GM12801 (cell line): ENCODE data around the gene CCR8.

ENCODE experiments used
- TF ChIP-seq, protein P1 (sequence below): IDR thresholded peaks from one replicate; pipeline ENCODE4 v1.5.1; 2011; ENCODE audit warnings: control low read depth; ENCODE audit not compliant: insufficient read length; ENCODE audit errors: extremely low read depth

CCR8 gene

DNA sequence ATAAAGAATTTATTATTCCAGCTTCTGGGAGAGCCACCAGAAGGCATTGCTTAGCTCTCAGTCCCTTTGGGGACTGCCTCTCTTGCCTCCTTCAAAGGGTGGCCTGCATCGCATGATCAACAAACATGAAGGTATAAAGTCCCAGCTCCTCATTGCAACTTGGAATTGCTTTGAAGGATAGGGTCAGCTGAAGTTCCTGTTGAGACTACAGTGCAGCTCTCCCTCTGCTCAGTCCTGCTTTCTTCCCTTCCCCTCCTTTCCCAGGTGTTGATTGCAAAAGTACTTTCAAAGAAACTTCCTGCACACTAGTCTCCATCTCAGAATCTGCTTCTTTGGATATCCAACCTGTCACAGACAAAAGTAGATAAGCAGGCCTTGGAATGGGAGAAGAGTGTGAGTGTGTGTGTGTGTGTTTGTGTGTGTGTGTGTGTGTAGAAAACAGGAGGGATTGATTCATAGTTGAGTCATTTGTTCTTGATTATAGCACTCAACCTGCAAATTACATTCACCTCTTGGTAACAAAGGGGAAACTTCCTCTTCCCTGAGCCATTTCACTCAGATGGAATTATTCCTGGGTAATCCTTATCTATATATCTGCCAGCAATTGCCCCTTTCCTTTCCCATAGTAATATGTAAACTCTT, 13.7 kb downstream of the CCR8 start:
- TF ChIP-seq, protein P1, sequence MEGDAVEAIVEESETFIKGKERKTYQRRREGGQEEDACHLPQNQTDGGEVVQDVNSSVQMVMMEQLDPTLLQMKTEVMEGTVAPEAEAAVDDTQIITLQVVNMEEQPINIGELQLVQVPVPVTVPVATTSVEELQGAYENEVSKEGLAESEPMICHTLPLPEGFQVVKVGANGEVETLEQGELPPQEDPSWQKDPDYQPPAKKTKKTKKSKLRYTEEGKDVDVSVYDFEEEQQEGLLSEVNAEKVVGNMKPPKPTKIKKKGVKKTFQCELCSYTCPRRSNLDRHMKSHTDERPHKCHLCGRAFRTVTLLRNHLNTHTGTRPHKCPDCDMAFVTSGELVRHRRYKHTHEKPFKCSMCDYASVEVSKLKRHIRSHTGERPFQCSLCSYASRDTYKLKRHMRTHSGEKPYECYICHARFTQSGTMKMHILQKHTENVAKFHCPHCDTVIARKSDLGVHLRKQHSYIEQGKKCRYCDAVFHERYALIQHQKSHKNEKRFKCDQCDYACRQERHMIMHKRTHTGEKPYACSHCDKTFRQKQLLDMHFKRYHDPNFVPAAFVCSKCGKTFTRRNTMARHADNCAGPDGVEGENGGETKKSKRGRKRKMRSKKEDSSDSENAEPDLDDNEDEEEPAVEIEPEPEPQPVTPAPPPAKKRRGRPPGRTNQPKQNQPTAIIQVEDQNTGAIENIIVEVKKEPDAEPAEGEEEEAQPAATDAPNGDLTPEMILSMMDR = no peak

DNA sequence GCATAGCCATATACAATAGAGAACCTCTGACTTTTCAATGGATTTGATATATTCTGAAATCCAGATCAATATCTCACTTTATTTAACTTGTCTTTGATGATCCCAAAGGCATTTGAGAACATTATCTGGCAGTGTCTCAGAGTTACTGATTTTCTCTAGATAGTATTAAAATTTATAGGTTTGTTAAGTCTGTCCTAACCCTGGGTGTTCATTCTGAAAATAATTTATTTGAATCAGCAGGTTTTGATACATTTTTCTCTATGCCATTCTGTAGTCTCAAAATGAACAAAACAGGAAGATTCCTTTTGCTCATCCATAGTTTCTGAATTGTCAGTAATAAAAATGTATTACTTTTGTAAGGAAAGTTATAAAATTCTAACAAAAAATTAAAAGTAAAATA, 14.3 kb downstream of the CCR8 start:
- TF ChIP-seq, protein P1 = no peak

DNA sequence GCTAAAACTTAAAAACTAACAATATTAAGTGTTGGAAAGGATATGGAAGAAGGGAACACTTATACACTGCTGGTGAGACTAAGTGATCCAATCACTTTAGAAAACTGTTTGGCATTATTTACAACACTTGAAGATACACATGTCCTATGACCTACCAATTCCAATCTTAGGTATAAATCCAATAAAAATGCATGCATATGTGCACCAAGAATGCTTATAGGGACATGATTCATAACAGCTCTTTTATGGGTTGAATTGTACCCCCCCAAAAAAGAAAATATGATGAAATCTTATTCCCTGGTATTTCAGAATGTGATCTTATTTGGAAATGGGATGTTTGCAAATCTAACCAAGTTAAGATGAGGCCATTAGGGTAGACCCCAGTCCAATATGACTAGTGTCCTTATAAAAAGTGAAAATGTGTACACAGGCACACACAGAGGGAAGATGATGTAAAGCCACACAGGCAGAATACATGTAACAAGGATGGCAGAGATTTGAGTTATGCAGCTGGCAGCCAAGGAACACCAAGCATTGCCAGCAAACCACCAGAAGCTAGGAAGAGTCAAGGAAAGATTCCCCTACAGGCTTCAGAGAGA, 15.3 kb downstream of the CCR8 start:
- TF ChIP-seq, protein P1 = no peak

DNA sequence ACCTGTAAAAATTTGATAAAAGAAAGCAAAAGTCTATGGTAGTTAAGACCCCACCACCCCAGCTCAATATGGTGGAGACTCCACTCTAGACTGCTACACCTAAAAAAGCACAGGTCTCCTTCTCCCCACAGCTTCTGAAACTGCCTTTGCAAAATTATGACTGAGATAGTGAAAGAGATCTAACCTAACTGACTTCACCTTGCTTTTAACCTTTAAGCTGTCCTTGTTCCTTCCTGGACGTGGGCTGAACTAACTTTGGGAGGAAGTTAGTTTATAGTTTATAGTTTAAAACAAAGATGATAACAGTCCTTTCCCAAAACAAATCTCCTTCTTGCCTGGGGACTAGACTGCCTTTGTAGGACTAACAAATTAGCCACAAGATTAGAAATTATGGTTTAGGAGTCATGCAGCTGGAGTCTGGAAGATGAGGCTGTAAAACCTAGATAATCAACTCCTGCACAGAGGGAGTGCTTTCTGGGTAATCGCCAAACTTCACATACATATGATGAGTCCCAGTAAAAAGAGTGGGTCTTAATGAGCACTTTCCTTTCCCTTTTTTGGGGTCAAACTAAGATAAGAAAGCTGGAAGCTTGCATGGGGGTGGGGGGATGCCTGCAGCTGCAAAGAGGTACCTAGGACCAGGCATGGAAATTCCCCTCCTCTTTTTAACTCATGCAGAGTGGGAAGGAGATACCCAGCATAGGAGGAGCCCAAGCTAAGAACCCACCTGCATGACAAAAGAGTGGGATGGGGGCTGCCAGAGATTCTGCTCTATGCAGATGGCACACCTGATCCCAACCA, 17.5 kb downstream of the CCR8 start:
- TF ChIP-seq, protein P1 = no peak

DNA sequence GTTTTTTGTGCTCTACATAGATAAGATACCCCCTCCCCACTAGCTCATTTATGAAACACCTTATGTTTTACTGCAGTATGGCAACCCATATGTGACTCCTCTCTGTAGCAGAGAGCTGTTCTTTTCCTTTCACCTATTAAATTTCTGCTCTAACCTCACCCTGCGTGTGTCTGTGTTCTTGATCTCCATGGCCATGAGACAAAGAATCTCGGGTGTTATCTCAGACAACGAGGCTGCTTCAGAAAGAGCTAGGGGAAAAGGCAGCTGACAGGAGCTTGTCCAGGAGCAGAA, 18.0 kb downstream of the CCR8 start:
- TF ChIP-seq, protein P1 = no peak

DNA sequence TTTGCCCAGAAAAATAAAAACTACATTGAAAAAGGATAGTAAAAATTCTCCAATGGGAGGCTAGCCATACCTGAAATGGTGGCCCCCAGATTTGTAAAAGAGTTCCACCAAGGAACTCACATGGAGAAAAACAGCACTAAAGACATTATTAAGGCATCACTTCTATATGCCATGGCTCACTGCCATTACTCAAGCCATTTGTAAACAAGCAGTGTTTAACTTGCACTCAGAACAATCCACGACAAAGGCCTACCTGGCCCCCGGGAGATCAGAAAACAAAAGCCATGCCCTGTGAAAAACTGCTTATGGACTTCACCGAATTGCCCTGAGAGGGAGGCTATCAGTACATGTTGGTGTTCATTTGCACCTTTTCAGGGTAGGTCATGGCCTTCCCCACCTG, 19.6 kb downstream of the CCR8 start:
- TF ChIP-seq, protein P1 = no peak

DNA sequence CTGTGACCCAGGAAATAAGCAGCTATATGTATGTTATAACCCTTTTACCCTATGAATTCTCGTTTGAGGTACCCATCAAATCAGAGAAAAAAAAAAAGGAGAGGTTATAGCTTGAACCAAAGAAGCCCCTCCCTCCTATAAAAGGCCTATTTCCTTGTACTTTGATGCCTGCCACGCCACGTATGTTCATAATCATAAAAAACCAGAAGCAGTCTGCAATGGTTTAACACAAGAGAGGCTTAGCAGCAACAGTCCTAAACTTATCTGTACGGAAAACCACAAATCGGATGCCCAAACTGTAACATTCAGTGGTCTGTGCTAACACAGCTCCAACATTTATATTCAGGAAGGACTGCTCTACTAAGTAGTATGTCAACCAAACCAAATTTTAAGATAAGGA, 21.2 kb downstream of the CCR8 start:
- TF ChIP-seq, protein P1 = no peak
